ENCODE results near the gene CFAP20. TPM values are rescaled to one million over a fixed set of nuclear protein-coding genes. Genes with fewer than 3 reads are reported as not detected.
A peak's percentile ranks its signal among the peaks of the same experiment; 100 is the strongest.

Gene CFAP20
- 10 to 100 TPM; 28.6 to 85.4 (median 60.7) TPM for total RNA-seq

DNA sequence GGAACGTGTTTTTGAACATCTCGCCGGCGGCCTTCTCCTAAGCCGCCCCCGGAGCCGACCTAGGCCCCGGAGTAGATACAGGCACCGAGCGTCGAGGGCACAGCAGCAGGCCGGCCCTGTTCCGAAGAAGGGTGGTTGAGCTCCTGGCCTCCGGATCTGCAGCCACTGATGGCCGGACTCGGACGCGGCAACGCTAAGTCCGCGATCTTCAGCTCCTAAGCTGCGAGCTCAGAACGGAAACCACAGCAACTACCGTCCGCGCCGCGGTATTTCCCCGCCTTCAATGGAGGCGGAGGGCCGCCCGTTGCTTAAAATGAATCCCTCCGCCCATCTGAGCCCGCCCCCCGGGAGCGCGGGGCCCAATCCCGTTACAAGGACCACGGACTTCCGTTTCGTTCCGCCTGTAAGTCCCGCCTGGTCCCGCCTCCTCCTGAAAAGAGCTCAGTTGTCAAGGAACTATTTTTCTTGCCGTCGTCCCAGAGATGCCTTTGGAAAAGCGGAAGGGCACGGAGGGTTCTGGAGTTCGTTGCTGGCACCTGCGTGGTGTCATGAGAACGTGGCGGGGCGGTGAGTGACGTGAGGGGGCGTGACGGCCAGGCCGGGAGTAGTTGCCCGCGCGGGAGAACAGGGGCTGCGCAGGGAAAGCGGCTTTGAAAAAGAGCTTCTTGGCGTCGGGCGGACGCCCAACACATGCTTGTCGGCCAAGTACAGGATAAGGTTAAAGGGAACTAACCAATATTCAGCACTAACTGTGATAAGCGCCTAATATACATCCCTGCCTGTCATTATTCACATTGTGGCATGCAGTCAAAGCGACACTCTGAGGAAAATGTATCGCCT is at the start of gene CFAP20:
CFAP20 (minus strand) TSS at position 285 of the 840 bp plus-strand sequence; CDS start at position 19, 266 bp downstream.
- H3K4me3 ChIP-seq, result peak within 1 kb of the TSS; percentile 89
- peak; percentile 99 for DNase-seq (ENCODE audit: low spot score in 2 of 2)
- no peaks in the 10 kb centered on the region for H3K36me3 ChIP-seq
- H3K4me1 ChIP-seq, result peaks cover 44% of the 10 kb centered on the region
- H3K9me3 ChIP-seq, result no peaks in the 10 kb centered on the region
- TF ChIP-seq POLR2AphosphoS5 (IDR thresholded peaks at IDR 0.05), result peak; percentile 50 to 84 (median 67)
- TF ChIP-seq EP300 (IDR thresholded peaks at IDR 0.05), result no peak
- peak; percentile 13 to 91 for TF ChIP-seq POLR2A (IDR thresholded peaks at IDR 0.05)
- TF ChIP-seq, protein P1, sequence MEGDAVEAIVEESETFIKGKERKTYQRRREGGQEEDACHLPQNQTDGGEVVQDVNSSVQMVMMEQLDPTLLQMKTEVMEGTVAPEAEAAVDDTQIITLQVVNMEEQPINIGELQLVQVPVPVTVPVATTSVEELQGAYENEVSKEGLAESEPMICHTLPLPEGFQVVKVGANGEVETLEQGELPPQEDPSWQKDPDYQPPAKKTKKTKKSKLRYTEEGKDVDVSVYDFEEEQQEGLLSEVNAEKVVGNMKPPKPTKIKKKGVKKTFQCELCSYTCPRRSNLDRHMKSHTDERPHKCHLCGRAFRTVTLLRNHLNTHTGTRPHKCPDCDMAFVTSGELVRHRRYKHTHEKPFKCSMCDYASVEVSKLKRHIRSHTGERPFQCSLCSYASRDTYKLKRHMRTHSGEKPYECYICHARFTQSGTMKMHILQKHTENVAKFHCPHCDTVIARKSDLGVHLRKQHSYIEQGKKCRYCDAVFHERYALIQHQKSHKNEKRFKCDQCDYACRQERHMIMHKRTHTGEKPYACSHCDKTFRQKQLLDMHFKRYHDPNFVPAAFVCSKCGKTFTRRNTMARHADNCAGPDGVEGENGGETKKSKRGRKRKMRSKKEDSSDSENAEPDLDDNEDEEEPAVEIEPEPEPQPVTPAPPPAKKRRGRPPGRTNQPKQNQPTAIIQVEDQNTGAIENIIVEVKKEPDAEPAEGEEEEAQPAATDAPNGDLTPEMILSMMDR (IDR thresholded peaks at IDR 0.05), result no peak
- H3K27me3 ChIP-seq, result no peaks in the 10 kb centered on the region
- 6% methylated on average over 29 of the region's 70 CpGs for WGBS
- H3K27ac ChIP-seq, result peak within 1 kb of the TSS; percentile 89

DNA sequence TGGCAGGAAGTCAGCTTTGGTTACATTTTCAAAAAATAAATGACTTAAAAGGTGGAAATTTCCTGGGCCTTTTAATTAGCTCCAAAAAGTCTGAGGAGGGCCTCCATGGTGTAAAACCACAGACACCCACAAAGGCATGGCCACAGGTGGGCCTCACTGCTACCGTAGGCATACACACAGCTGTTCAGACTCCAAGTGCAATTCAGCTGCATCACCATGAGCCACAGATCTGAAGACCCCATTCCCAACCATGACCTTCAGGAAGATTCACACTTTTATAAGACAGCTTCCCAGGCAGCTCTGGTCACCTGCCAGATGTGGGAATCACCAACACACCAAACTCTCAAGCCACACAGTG is 48.2 kb upstream of the CFAP20 start:
- Histone ChIP-seq H3K9me3 (no peaks in the 10 kb centered on the region), H3K27ac (no peak overlapping the region), H3K4me1 (no peaks in the 10 kb centered on the region), H3K36me3 (peaks cover 66% of the 10 kb centered on the region), H3K4me3 (no peak overlapping the region), H3K27me3 (no peaks in the 10 kb centered on the region)
- 85% methylated on average over 1 of the region's 1 CpG for WGBS
- no peak for DNase-seq (ENCODE audit: low spot score in 2 of 2)
- TF ChIP-seq, protein P1 (IDR thresholded peaks at IDR 0.05), result no peak
- TF ChIP-seq POLR2A (IDR thresholded peaks at IDR 0.05) (no peak), POLR2AphosphoS5 (IDR thresholded peaks at IDR 0.05) (no peak), EP300 (IDR thresholded peaks at IDR 0.05) (no peak)

DNA sequence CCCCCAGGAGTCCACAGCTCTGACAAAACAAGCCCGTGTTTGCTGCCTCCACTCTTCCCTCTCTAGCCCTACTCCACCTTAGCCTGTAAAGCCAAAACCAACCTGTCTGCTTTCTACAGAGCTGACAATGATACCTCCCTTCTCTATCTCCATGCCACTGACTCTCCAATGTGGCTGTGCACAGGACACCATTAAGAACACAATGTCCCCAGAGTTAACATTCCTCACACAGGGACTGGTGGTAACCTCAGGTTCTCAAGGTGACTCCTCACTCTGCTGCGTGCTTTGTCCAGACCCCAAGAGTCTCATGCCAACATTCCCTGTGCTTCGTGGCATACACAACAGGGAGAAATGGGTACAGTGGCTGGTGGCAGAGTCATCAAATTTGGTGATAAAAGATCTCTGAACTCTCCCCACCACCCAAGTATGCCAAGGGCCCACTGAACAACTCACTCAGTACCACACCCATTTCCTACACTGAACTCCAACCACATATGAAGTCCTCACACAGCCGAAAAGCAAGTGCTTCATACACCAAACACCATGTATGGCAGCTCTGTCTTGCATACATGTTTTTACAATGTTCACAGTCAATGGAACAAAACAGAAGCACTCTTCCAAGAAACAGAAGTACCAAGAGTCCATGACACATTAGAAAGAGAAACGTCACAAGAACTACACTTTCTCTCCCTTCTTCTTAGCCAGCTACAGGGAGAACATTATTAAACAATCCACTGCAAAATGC is 47.6 kb upstream of the CFAP20 start:
- peaks cover 69% of the 10 kb centered on the region for H3K36me3 ChIP-seq
- TF ChIP-seq EP300 (IDR thresholded peaks at IDR 0.05) (no peak), POLR2A (IDR thresholded peaks at IDR 0.05) (no peak), POLR2AphosphoS5 (IDR thresholded peaks at IDR 0.05) (no peak)
- H3K4me1 ChIP-seq, result no peaks in the 10 kb centered on the region

DNA sequence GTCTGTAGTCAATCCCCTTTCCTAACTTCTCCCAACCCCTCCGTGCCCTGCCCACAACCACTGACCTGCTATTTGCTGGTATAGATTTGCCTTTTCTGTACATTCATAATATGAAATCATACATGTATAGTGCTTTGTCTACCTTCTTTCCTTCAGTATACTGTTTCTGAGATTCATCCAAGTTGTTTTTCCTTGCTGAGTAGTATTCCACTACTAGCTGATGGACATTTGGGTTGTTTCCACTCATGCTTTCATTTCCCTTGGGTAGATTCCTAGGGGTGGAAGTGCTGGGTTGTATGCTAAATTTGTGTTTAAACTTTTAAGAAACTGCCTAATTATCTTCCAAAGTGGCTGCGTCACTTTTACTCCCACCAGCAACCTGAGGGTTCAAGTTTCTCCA is 41.0 kb upstream of the CFAP20 start:
- Histone ChIP-seq H3K27ac (no peak overlapping the region), H3K9me3 (no peaks in the 10 kb centered on the region), H3K27me3 (no peaks in the 10 kb centered on the region), H3K4me3 (no peak overlapping the region), H3K36me3 (peaks cover 93% of the 10 kb centered on the region), H3K4me1 (no peaks in the 10 kb centered on the region)
- 95% methylated on average over 2 of the region's 2 CpGs for WGBS
- DNase-seq (ENCODE audit: low spot score in 2 of 2), result no peak
- TF ChIP-seq, protein P1 (IDR thresholded peaks at IDR 0.05), result no peak
- TF ChIP-seq POLR2AphosphoS5 (IDR thresholded peaks at IDR 0.05) (no peak), EP300 (IDR thresholded peaks at IDR 0.05) (no peak)

More for the DNA sequence above, 47.6 kb upstream of the CFAP20 start:
- WGBS, result 92% methylated on average over 5 of the region's 5 CpGs
- no peak for DNase-seq (ENCODE audit: low spot score in 2 of 2)
- Histone ChIP-seq H3K9me3 (no peaks in the 10 kb centered on the region), H3K4me3 (no peak overlapping the region), H3K27me3 (no peaks in the 10 kb centered on the region), H3K27ac (no peak overlapping the region)

DNA sequence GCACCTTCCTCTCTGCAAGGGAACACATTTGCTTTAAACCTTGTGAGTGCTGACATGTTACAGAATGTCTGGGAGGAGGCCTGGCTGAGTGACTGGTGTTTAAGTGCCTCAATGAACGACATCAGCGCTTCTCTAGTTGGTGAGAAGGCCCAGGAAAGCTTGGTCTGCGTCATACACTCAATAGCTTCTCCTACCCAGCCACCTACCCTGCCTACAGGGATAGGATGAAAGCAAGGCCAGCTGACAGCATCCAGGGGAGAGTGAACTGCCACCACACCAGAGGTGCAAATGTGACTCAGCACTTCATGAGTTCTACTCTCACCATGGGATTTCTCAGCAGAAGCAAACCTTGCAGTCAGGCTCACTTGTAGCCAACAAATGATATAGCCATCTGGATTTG is 31.7 kb upstream of the CFAP20 start:
- H3K4me3 ChIP-seq, result no peak overlapping the region
- DNase-seq (ENCODE audit: low spot score in 2 of 2), result no peak
- no peak overlapping the region for H3K27ac ChIP-seq
- H3K27me3 ChIP-seq, result no peaks in the 10 kb centered on the region
- peaks cover 65% of the 10 kb centered on the region for H3K36me3 ChIP-seq
- no peaks in the 10 kb centered on the region for H3K4me1 ChIP-seq
- WGBS, result 86% methylated on average over 3 of the region's 3 CpGs
- H3K9me3 ChIP-seq, result no peaks in the 10 kb centered on the region
- TF ChIP-seq POLR2AphosphoS5 (IDR thresholded peaks at IDR 0.05) (no peak), EP300 (IDR thresholded peaks at IDR 0.05) (no peak), POLR2A (IDR thresholded peaks at IDR 0.05) (no peak)
- TF ChIP-seq, protein P1 (IDR thresholded peaks at IDR 0.05), result no peak

All from suprapubic skin (tissue), 4 donors.